Measurements from ENCODE around the gene PEDS1.
A peak's percentile ranks its signal among the peaks of the same experiment; 100 is the strongest.

The PEDS1 gene

DNA sequence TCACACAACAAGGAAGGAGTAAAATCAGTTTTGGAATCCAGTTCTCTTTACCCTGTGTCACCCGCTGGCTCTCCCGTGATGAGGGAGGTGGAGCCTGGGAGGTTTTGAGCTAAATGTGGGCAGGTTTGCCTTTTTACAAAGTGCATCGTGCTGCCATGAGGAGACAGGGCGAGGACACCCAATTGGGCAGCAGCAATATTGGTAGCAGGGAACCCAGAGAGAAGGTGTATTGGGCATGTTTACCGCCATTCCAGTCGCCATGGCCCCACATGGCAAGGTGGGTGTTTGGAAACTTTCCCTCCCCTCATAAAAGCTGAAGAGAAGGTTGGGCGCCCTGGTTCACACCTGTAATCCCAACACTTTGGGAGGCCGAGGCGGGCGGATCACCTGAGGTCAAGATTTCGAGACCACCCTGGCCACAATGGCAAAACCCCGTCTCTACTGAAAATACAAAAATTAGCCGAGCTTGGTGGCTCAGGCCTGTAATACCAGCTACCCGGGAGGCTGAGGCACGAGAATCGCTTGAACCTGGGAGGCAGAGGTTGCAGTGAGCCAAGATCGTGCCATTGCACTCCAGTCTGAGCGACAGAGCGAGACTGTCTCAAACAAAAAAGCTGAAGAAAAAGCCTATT, 37.0 kb downstream of the PEDS1 start:
- H3K36me3 ChIP-seq: peaks cover under 1% of the 10 kb centered on the region
- H3K27ac ChIP-seq: no peak overlapping the region
- H3K9me3 ChIP-seq (ENCODE audit: severe bottlenecking): no peaks in the 10 kb centered on the region
- TF ChIP-seq, protein P1, sequence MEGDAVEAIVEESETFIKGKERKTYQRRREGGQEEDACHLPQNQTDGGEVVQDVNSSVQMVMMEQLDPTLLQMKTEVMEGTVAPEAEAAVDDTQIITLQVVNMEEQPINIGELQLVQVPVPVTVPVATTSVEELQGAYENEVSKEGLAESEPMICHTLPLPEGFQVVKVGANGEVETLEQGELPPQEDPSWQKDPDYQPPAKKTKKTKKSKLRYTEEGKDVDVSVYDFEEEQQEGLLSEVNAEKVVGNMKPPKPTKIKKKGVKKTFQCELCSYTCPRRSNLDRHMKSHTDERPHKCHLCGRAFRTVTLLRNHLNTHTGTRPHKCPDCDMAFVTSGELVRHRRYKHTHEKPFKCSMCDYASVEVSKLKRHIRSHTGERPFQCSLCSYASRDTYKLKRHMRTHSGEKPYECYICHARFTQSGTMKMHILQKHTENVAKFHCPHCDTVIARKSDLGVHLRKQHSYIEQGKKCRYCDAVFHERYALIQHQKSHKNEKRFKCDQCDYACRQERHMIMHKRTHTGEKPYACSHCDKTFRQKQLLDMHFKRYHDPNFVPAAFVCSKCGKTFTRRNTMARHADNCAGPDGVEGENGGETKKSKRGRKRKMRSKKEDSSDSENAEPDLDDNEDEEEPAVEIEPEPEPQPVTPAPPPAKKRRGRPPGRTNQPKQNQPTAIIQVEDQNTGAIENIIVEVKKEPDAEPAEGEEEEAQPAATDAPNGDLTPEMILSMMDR (IDR thresholded peaks at IDR 0.05; ENCODE audit: low read depth, low read length): no peak
- no peak for DNase-seq
- H3K4me3 ChIP-seq (ENCODE audit: low read depth, low read length): peak overlapping the region; percentile 28
- H3K27me3 ChIP-seq (ENCODE audit: insufficient read depth, low read depth, severe bottlenecking): no peaks in the 10 kb centered on the region

DNA sequence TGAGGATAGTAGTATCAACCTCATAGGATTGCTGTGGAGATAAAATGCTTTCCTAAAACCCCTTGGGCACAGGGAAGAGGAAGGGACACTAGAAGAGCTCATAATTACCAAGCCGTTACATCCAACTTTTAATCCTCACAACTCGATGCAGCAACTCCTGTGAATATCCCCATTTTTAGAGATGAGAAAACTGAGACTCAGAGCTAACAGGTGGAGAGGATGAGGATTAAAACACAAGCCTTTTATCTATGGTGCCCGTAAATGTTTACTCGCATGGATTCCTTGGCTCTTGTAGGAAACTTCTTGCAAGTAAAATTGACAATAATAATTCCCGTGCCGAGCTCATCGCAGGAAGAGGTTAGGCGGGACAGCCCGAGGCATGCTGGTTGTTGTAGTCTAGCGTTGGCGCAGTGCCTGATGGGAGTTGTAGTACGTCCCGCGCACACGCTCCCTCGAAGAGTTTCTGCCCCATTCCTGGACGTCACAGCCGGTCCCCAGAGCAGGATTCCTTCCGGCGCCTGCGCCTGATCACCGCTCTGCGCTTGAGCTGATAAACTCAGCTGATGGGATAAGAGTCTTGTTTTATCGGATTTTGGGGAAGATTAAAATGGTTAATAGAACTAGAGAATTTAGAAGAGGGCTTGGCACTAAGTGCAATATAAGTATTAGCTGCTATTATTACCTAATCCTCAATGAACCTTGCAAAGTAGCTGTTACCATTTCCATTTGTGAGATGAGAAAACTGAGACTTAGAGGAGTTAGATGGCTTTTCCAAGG, 37.7 kb downstream of the PEDS1 start:
- H3K27ac ChIP-seq: peak overlapping the region; percentile 1; the same call in 1 of the 2 replicates
- H3K9me3 ChIP-seq (ENCODE audit: severe bottlenecking): no peaks in the 10 kb centered on the region
- peak overlapping the region; percentile 61 for H3K4me3 ChIP-seq (ENCODE audit: low read depth, low read length)
- no peaks in the 10 kb centered on the region for H3K27me3 ChIP-seq (ENCODE audit: insufficient read depth, low read depth, severe bottlenecking)
- TF ChIP-seq, protein P1 (IDR thresholded peaks at IDR 0.05; ENCODE audit: low read depth, low read length): no peak
- DNase-seq: peak; percentile 94
- peaks cover 8% of the 10 kb centered on the region for H3K36me3 ChIP-seq

GRCh38 chr20:50115041-50115512, 38.4 kb downstream of the PEDS1 start:
- Histone ChIP-seq H3K27ac (no peak overlapping the region), H3K27me3 (ENCODE audit: insufficient read depth, low read depth, severe bottlenecking) (no peaks in the 10 kb centered on the region), H3K36me3 (peaks cover 8% of the 10 kb centered on the region), H3K9me3 (ENCODE audit: severe bottlenecking) (no peaks in the 10 kb centered on the region), H3K4me3 (ENCODE audit: low read depth, low read length) (peak overlapping the region; percentile 61)
- no peak for DNase-seq
- TF ChIP-seq, protein P1 (IDR thresholded peaks at IDR 0.05; ENCODE audit: low read depth, low read length): no peak

DNA sequence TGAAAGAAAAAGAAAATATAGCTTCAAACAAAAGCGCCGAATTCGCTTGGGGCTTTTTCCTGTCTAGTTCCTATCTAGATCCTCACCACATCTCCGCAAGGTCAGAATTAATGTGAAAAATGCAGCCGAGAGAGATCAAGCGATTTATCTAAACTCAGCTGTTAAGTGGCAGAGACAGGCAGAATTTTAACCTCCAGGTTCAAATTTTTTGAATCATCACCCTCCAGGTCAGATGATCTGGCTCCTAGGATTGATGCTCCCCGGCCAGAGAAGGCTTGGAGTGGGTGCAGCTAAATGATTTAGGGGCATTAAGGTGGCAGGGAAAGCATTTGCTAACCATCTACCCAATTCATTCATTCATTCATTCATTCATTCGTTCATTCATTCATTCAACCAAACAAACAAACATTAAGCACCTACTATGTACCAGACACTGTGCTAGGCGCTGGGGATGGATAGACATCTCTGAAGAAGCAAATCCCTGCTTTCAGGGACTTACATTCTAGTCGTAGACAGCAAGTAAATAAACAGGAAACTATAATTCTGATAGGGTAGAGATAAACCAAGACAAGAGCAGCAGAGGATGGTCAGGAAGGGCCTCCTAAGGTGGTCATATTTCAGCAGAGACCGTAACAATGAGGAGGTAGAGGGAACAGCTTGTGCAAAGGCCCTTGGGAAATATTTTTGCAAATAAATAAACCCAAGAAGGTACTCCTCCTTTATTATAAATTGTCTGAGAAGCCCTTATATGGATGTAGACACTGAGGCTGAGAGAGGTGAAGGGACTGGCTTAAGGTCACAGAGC, 39.9 kb downstream of the PEDS1 start:
- H3K36me3 ChIP-seq: peaks cover 8% of the 10 kb centered on the region
- peak overlapping the region; percentile 87 for H3K27ac ChIP-seq
- no peak for DNase-seq
- no peaks in the 10 kb centered on the region for H3K9me3 ChIP-seq (ENCODE audit: severe bottlenecking)
- TF ChIP-seq, protein P1 (IDR thresholded peaks at IDR 0.05; ENCODE audit: low read depth, low read length): no peak
- H3K27me3 ChIP-seq (ENCODE audit: insufficient read depth, low read depth, severe bottlenecking): no peaks in the 10 kb centered on the region
- H3K4me3 ChIP-seq (ENCODE audit: low read depth, low read length): peak overlapping the region; percentile 90

GRCh38 chr20:50112512-50113419, 40.8 kb downstream of the PEDS1 start, which contains the start of gene UBE2V1:
Gene UBE2V1 (minus strand): TSS chr20:50113150. CDS start chr20:50113128, 22 bp downstream.
- H3K36me3 ChIP-seq: peaks cover 10% of the 10 kb centered on the region
- TF ChIP-seq, protein P1 (IDR thresholded peaks at IDR 0.05; ENCODE audit: low read depth, low read length): peak; percentile 25; the same call in 1 of the 2 replicates
- peak within 1 kb of the TSS; percentile 90 for H3K4me3 ChIP-seq (ENCODE audit: low read depth, low read length)
- DNase-seq: peak; percentile 87
- H3K9me3 ChIP-seq (ENCODE audit: severe bottlenecking): no peaks in the 10 kb centered on the region
- H3K27ac ChIP-seq: peak within 1 kb of the TSS; percentile 87
- H3K27me3 ChIP-seq (ENCODE audit: insufficient read depth, low read depth, severe bottlenecking): no peaks in the 10 kb centered on the region
